Measurements from ENCODE around the gene MOCS3. TPM values are rescaled to one million over a fixed set of nuclear protein-coding genes. Genes with fewer than 3 reads are reported as not detected.

MOCS3 gene
- total and polyA plus RNA-seq, 2 of the 13 experiments (the other 11 are each of a cell fraction or from before 2014, with no cell fraction given), result 3.7 to 8.4 TPM

- no peak for TF ChIP-seq SP5 (CRISPR knock-in tag; IDR thresholded peaks at IDR 0.05; ENCODE audit: borderline replicate concordance, low read depth)
- TF ChIP-seq ZKSCAN1 (IDR thresholded peaks at IDR 0.05; ENCODE audit: low read length), result no peak
- TF ChIP-seq ZNF782 (CRISPR knock-in tag; IDR thresholded peaks at IDR 0.05; ENCODE audit: borderline replicate concordance), result no peak
- TF ChIP-seq SUZ12 (IDR thresholded peaks at IDR 0.05; ENCODE audit: low read depth, low read length), result no peak
- no peak for TF ChIP-seq TBX2 (CRISPR knock-in tag; IDR thresholded peaks at IDR 0.05; ENCODE audit: borderline replicate concordance)
- TF ChIP-seq ZNF431 (CRISPR knock-in tag; IDR thresholded peaks at IDR 0.05; ENCODE audit: borderline replicate concordance, low read depth), result no peak
- no peak for TF ChIP-seq TRAFD1 (CRISPR knock-in tag; IDR thresholded peaks at IDR 0.05; ENCODE audit: borderline replicate concordance)
- peak; percentile 72 for TF ChIP-seq USF2 (IDR thresholded peaks at IDR 0.05; ENCODE audit: low read depth, low read length)
- TF ChIP-seq USF2 (CRISPR knock-in tag; IDR thresholded peaks at IDR 0.05; ENCODE audit: borderline replicate concordance), result peak; percentile 72; the same call in 1 of the 2 replicates
- TF ChIP-seq CAMTA2 (CRISPR knock-in tag; IDR thresholded peaks at IDR 0.05; ENCODE audit: borderline replicate concordance), result no peak
- TF ChIP-seq HNRNPK (IDR thresholded peaks at IDR 0.05; ENCODE audit: low read depth, low read length, poor library complexity, severe bottlenecking), result no peak
- no peak for TF ChIP-seq GATAD2A (CRISPR knock-in tag; IDR thresholded peaks at IDR 0.05)
- no peak for TF ChIP-seq TRIM24 (CRISPR knock-in tag; IDR thresholded peaks at IDR 0.05)
- no peak for TF ChIP-seq HOXA9 (CRISPR knock-in tag; IDR thresholded peaks at IDR 0.05; ENCODE audit: borderline replicate concordance)
- TF ChIP-seq ARID5B (CRISPR knock-in tag; IDR thresholded peaks at IDR 0.05), result no peak
- TF ChIP-seq ZNF788 (CRISPR knock-in tag; IDR thresholded peaks at IDR 0.05; ENCODE audit: borderline replicate concordance), result peak; percentile 51; the same call in 1 of the 2 replicates
- no peak for TF ChIP-seq BRCA1 (CRISPR knock-in tag; IDR thresholded peaks at IDR 0.05)
- no peak for TF ChIP-seq DZIP1 (CRISPR knock-in tag; IDR thresholded peaks at IDR 0.05)
- TF ChIP-seq JDP2 (CRISPR knock-in tag; IDR thresholded peaks at IDR 0.05; ENCODE audit: borderline replicate concordance), result no peak
Observed at GRCh38 chr20:50992733-50993457, 34.3 kb downstream of the MOCS3 start (continued).

Data from HepG2 (cell line).